DMS114 treated with DMSO at 0.1 percent for 48 hours (cell line): Measurements from ENCODE around the gene THOC1.
A peak's percentile ranks its signal among the peaks of the same experiment; 100 is the strongest.

Experiments
- DNase-seq: peaks from one replicate; lab custom pipeline; 2025; ENCODE audit not compliant: unreplicated experiment; lab: John Stamatoyannopoulos, UW

Gene THOC1

GRCh38 chr18:275486-275885, 7.6 kb upstream of the THOC1 start:
- DNase-seq: no peak

- no peak for DNase-seq
Measured at GRCh38 chr18:274313-274712, 6.5 kb upstream of the THOC1 start.

GRCh38 chr18:273525-273924, 5.7 kb upstream of the THOC1 start:
- no peak for DNase-seq

GRCh38 chr18:272650-273049, 4.8 kb upstream of the THOC1 start:
- DNase-seq: no peak

- DNase-seq: no peak
Measured at GRCh38 chr18:269480-270095, 1.7 kb upstream of the THOC1 start.

GRCh38 chr18:267380-267687, 513 bp downstream of the THOC1 start:
- DNase-seq: peak; percentile 43

GRCh38 chr18:261398-262073, 6.3 kb downstream of the THOC1 start:
- no peak for DNase-seq

GRCh38 chr18:260547-260946, 7.3 kb downstream of the THOC1 start:
- no peak for DNase-seq

GRCh38 chr18:255171-255570, 12.7 kb downstream of the THOC1 start:
- DNase-seq: no peak

- no peak for DNase-seq
Measured at GRCh38 chr18:253121-253520, 14.7 kb downstream of the THOC1 start.

- no peak for DNase-seq
Measured at GRCh38 chr18:251572-251971, 16.3 kb downstream of the THOC1 start.

GRCh38 chr18:250685-251084, 17.2 kb downstream of the THOC1 start:
- no peak for DNase-seq

- no peak for DNase-seq
Measured at GRCh38 chr18:248053-248452, 19.8 kb downstream of the THOC1 start.

- DNase-seq: no peak
Measured at GRCh38 chr18:245282-245847, 22.5 kb downstream of the THOC1 start.

GRCh38 chr18:240175-240574, 27.7 kb downstream of the THOC1 start:
- no peak for DNase-seq

GRCh38 chr18:231563-231962, 36.3 kb downstream of the THOC1 start:
- DNase-seq: no peak

- no peak for DNase-seq
Measured at GRCh38 chr18:228586-228985, 39.3 kb downstream of the THOC1 start.

- DNase-seq: no peak
Measured at GRCh38 chr18:227902-228301, 39.9 kb downstream of the THOC1 start.

- DNase-seq: no peak
Measured at GRCh38 chr18:227374-227773, 40.5 kb downstream of the THOC1 start.

- no peak for DNase-seq
Measured at GRCh38 chr18:225745-226144, 42.1 kb downstream of the THOC1 start.

- DNase-seq: no peak
Measured at GRCh38 chr18:220708-221107, 47.1 kb downstream of the THOC1 start.

GRCh38 chr18:217532-218336, 50.1 kb downstream of the THOC1 start:
- DNase-seq: no peak
